Loucy (cell line): ENCODE data around the gene TBCB.

Experiments
- EZH2phosphoT487 ChIP-seq: fragments of 200-600 bp; IDR thresholded peaks from 2 replicates; pipeline ENCODE4 v1.6.1; 2018; ENCODE audit warnings: antibody characterized with exemption, mild to moderate bottlenecking, moderate library complexity, borderline replicate concordance
- TF ChIP-seq, protein P1 (sequence below): fragments of 200-600 bp; sonication (generic); conservative IDR thresholded peaks from 2 replicates; pipeline ENCODE4 v1.5.1; 2014; ENCODE audit warnings: mild to moderate bottlenecking, antibody characterized with exemption, low read length

- TF ChIP-seq, protein P1, sequence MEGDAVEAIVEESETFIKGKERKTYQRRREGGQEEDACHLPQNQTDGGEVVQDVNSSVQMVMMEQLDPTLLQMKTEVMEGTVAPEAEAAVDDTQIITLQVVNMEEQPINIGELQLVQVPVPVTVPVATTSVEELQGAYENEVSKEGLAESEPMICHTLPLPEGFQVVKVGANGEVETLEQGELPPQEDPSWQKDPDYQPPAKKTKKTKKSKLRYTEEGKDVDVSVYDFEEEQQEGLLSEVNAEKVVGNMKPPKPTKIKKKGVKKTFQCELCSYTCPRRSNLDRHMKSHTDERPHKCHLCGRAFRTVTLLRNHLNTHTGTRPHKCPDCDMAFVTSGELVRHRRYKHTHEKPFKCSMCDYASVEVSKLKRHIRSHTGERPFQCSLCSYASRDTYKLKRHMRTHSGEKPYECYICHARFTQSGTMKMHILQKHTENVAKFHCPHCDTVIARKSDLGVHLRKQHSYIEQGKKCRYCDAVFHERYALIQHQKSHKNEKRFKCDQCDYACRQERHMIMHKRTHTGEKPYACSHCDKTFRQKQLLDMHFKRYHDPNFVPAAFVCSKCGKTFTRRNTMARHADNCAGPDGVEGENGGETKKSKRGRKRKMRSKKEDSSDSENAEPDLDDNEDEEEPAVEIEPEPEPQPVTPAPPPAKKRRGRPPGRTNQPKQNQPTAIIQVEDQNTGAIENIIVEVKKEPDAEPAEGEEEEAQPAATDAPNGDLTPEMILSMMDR, result no peak
- TF ChIP-seq EZH2phosphoT487, result no peak
Measured at GRCh38 chr19:36072081-36072480, 43.2 kb upstream of the TBCB start.
